Activated CD8-positive, alpha-beta T cell treated with anti-CD3 and anti-CD28 coated beads for 36 hours (primary cell): ENCODE measurements around the gene CCDC92. TPM values are rescaled to one million over a fixed set of nuclear protein-coding genes. Genes with fewer than 3 reads are reported as not detected.

Experiments used
- ATAC-seq: fragments of 200-7000 bp; cut with Tn5 transposase; one replicate; pipeline ENCODE4 v1.10.0; 2021; ENCODE audit warnings: mild to moderate bottlenecking, moderate library complexity
- CTCF ChIA-PET: fragments of 350-600 bp; sonication (Branson Sonifier 250); formaldehyde crosslinking; loops from one replicate; lab custom pipeline; 2021; ENCODE audit warnings: antibody characterized with exemption; lab: Charles Lee
- POLR2A ChIA-PET: fragments of 350-600 bp; sonication (Branson Sonifier 250); formaldehyde crosslinking; loops from one replicate; lab custom pipeline; 2021; ENCODE audit warnings: antibody characterized with exemption; lab: Charles Lee
- DNase-seq: peaks from one replicate; pipeline ENCODE4 v3.0.0-alpha.2; 2020
- H3K27ac Mint-ChIP-seq: one replicate; pipeline ENCODE4 v1.8.0; 2021; ENCODE audit warnings: mild to moderate bottlenecking, mixed read lengths
- H3K27me3 Mint-ChIP-seq: one replicate; pipeline ENCODE4 v1.8.0; 2021; ENCODE audit warnings: mixed read lengths
- H3K36me3 Mint-ChIP-seq: one replicate; pipeline ENCODE4 v1.8.0; 2021; ENCODE audit warnings: low read depth, mixed read lengths
- H3K4me1 Mint-ChIP-seq: one replicate; pipeline ENCODE4 v1.8.0; 2021; ENCODE audit warnings: low read depth, mixed read lengths
- H3K4me3 Mint-ChIP-seq: one replicate; pipeline ENCODE4 v1.8.0; 2021; ENCODE audit warnings: mild to moderate bottlenecking, moderate library complexity, mixed read lengths
- H3K9me3 Mint-ChIP-seq: one replicate; pipeline ENCODE4 v1.8.0; 2021; ENCODE audit warnings: mixed read lengths
- intact Hi-C: fragments of 100-400 bp; cut with micrococcal nuclease; formaldehyde crosslinking; loops from one replicate; pipeline ENCODE4 v1.10.0; 2022
- total RNA-seq, 2 experiments: library from RNA; stranded (reverse); gene quantifications; one replicate each; pipeline ENCODE4 v1.2.3, GENCODE V29; 2021
- TF ChIP-seq, protein P1 (sequence below): fragments of 200-600 bp; IDR thresholded peaks from one replicate; pipeline ENCODE4 v1.8.0; 2022; ENCODE audit warnings: antibody characterized with exemption, mild to moderate bottlenecking

The CCDC92 gene
- total RNA-seq, 2 experiments from 2014 or later: 4.0 to 6.2 TPM

DNA sequence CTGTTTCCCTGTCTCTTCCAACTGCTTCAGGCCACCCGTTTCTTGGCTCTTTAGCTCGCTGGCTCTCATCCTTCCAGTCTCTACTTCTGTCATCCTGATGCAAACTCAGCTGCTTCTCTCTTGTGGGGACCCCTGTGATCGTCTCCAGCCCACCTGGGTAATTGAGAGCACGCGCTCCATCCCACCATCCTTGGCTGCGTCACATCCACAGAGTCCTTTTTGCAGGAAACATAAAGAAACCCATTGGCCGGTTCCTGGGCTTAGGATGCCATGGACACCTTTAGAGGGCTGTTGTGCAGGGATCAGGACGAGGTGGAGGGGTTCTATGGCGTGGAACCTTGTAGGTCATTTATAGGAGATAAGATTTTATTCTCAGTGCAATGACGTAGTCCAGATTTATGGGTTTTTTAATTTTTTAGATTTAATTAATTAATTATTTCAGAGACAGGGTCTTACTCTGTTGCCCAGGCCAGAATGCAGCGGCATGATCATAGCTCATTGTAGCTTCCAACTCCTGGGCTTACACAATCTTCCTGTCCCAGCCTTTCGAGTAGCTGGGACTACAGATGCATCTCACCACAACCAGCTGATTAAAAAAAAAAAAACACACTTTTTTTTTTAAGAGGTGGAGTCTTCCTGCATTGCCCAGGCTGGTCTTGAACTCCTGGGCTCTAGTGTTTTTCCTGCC is 82.6 kb downstream of the CCDC92 start:
- no peak overlapping the region for H3K27ac Mint-ChIP-seq
- TF ChIP-seq, protein P1, sequence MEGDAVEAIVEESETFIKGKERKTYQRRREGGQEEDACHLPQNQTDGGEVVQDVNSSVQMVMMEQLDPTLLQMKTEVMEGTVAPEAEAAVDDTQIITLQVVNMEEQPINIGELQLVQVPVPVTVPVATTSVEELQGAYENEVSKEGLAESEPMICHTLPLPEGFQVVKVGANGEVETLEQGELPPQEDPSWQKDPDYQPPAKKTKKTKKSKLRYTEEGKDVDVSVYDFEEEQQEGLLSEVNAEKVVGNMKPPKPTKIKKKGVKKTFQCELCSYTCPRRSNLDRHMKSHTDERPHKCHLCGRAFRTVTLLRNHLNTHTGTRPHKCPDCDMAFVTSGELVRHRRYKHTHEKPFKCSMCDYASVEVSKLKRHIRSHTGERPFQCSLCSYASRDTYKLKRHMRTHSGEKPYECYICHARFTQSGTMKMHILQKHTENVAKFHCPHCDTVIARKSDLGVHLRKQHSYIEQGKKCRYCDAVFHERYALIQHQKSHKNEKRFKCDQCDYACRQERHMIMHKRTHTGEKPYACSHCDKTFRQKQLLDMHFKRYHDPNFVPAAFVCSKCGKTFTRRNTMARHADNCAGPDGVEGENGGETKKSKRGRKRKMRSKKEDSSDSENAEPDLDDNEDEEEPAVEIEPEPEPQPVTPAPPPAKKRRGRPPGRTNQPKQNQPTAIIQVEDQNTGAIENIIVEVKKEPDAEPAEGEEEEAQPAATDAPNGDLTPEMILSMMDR: no peak
- H3K9me3 Mint-ChIP-seq: no peaks in the 10 kb centered on the region
- DNase-seq: no peak
- H3K27me3 Mint-ChIP-seq: no peaks in the 10 kb centered on the region
- no peak for ATAC-seq
- H3K4me1 Mint-ChIP-seq: no peaks in the 10 kb centered on the region
- CTCF ChIA-PET: interaction anchor here (1.0 kb wide), 1 partner anchor 16 kb away, joined by 4 read pairs; no protein-coding TSS in a partner anchor
- intact Hi-C loops: no loop called here
- no peak overlapping the region for H3K4me3 Mint-ChIP-seq
- POLR2A ChIA-PET: no interaction called here
- no peaks in the 10 kb centered on the region for H3K36me3 Mint-ChIP-seq

DNA sequence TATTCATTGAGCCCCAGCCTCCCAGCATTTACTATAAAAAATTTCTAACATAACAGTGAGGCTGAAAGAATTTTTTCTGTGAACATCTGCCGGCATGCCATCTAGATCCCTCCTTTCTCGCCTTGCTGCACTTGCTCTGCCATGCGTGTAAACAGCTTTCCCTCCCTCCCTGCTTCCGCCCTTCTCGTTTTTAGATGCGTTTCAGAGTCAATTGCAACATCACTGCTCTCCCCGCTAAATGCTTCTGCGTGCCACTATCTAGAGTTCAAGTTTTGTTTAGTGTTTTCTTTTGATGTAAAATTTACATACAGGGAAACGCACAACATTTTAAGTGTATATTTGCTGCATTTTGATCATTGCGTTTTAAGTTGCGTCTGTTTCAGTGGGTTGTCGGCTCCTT is 83.6 kb downstream of the CCDC92 start:
- ATAC-seq (no peak), DNase-seq (no peak)
- ChIA-PET CTCF (interaction anchor here (1.0 kb wide), 1 partner anchor 17 kb away, joined by 4 read pairs; no protein-coding TSS in a partner anchor), POLR2A (no interaction called here)
- Mint-ChIP-seq H3K36me3 (no peaks in the 10 kb centered on the region), H3K4me3 (no peak overlapping the region), H3K9me3 (peaks cover 2% of the 10 kb centered on the region), H3K27me3 (no peaks in the 10 kb centered on the region), H3K27ac (no peak overlapping the region), H3K4me1 (no peaks in the 10 kb centered on the region)
- TF ChIP-seq, protein P1: no peak
- intact Hi-C loops: no loop called here

DNA sequence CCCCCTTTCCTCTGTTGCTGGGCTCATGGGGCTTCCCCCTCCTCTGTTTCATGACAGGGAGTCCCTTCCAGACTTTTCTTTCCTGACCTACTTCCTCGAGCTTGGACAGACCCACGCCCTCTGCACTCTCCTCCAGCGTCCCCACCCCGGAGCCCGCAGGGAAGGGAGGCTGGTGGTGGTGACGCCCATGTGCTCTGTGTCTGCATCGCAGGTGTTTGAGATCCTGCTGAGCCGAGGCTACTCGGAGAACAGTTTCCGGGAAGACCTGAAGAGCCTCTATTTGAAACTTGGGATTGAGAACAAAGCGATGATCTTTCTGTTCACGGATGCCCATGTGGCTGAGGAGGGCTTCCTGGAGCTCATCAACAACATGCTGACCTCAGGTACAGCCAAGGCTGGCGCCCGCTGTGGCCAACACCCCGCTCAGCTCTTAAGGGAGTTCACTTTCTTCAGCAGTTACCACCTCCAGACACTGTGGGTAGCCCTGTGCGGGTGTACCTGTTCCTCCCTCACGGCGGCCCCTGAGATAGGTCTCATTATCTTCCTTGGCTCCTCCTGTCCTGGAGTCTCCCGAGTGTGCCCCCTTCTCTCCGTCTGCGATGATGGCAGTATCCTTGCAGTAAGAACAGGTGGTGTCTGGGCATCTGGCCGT is 85.6 kb downstream of the CCDC92 start:
- ChIA-PET CTCF (no interaction called here), POLR2A (no interaction called here)
- intact Hi-C loops: no loop called here
- TF ChIP-seq, protein P1: no peak
- Mint-ChIP-seq H3K27ac (no peak overlapping the region), H3K27me3 (no peaks in the 10 kb centered on the region), H3K36me3 (no peaks in the 10 kb centered on the region), H3K4me1 (no peaks in the 10 kb centered on the region), H3K9me3 (peaks cover 2% of the 10 kb centered on the region), H3K4me3 (no peak overlapping the region)
- DNase-seq (no peak), ATAC-seq (no peak)

DNA sequence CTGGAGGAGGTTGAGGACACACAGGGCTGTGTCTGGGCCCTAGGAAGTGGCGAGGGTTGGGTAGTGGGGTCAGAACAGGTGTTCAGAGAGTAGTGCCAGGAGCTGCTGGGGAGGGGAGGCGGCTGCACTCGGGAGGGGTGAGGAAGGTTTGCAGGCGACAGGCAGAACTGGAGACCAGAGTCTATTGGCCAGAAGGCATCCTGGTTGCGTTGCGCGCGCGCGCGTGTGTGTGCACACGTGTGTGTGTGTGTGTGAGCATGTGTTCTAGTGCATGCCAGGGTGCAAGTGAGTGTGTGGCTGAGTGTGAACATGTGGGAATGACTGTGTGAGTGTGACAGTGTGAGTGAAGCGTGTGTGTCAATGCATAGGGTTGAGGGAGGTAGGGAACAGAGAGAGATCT is 86.4 kb downstream of the CCDC92 start:
- no peak for ATAC-seq
- TF ChIP-seq, protein P1: no peak

More for the DNA sequence above, 86.4 kb downstream of the CCDC92 start:
- no peaks in the 10 kb centered on the region for H3K4me1 Mint-ChIP-seq
- H3K9me3 Mint-ChIP-seq: peaks cover 2% of the 10 kb centered on the region
- intact Hi-C loops: no loop called here
- no peaks in the 10 kb centered on the region for H3K27me3 Mint-ChIP-seq
- no peak overlapping the region for H3K27ac Mint-ChIP-seq
- no peak for DNase-seq
- ChIA-PET POLR2A (no interaction called here), CTCF (no interaction called here)
- H3K36me3 Mint-ChIP-seq: no peaks in the 10 kb centered on the region
- H3K4me3 Mint-ChIP-seq: no peak overlapping the region

Other genes starting within 250 kb of the CCDC92 start
- under 1 TPM; 0.38 to 0.43 TPM for gene DNAH10, start 210.5 kb downstream of the CCDC92 start, total RNA-seq
- 10 to 100 TPM; 52.9 to 53.4 TPM for gene ZNF664, start 384 bp upstream of the CCDC92 start, total RNA-seq